Smooth muscle cell (in vitro differentiated cells): ENCODE measurements around the gene NACC2. TPM values are rescaled to one million over a fixed set of nuclear protein-coding genes. Genes with fewer than 3 reads are reported as not detected.

Experiments used
- DNase-seq: peaks from one replicate; lab custom pipeline; 2025; ENCODE audit not compliant: unreplicated experiment; lab: John Stamatoyannopoulos, UW
- H2AFZ ChIP-seq: fragments of 200-600 bp; sonication (generic); 2 replicates; pipeline ENCODE4 v1.6.0; 2016; ENCODE audit warnings: antibody characterized with exemption, low read depth, mild to moderate bottlenecking
- H3F3A ChIP-seq: fragments of 200-600 bp; sonication (generic); 2 replicates; pipeline ENCODE4 v1.6.0; 2017; ENCODE audit warnings: antibody characterized with exemption, low read depth
- H3K27ac ChIP-seq: fragments of 200-600 bp; sonication (generic); 2 replicates; pipeline ENCODE4 v1.5.1; 2016; ENCODE audit warnings: low read depth, mild to moderate bottlenecking
- H3K27me3 ChIP-seq: fragments of 200-600 bp; sonication (generic); 2 replicates; pipeline ENCODE4 v1.6.1; 2016; ENCODE audit warnings: low read depth, mild to moderate bottlenecking
- H3K36me3 ChIP-seq: fragments of 200-600 bp; sonication (generic); 2 replicates; pipeline ENCODE4 v1.5.1; 2016; ENCODE audit warnings: low read depth
- H3K4me1 ChIP-seq: fragments of 200-600 bp; sonication (generic); 2 replicates; pipeline ENCODE4 v1.5.1; 2016; ENCODE audit warnings: low read depth
- H3K4me2 ChIP-seq: fragments of 200-600 bp; sonication (generic); 2 replicates; pipeline ENCODE4 v1.6.0; 2016; ENCODE audit warnings: mild to moderate bottlenecking
- H3K4me3 ChIP-seq: fragments of 200-600 bp; sonication (generic); 2 replicates; pipeline ENCODE4 v1.5.1; 2016; ENCODE audit warnings: mild to moderate bottlenecking
- H3K79me2 ChIP-seq: fragments of 200-600 bp; sonication (generic); 2 replicates; pipeline ENCODE4 v1.6.0; 2016; ENCODE audit warnings: low read depth, mild to moderate bottlenecking
- H3K9ac ChIP-seq: fragments of 200-600 bp; sonication (generic); 2 replicates; pipeline ENCODE4 v1.6.0; 2016; ENCODE audit warnings: low read depth
- H3K9me3 ChIP-seq: fragments of 200-600 bp; sonication (generic); replicated peaks from 2 replicates; pipeline ENCODE4 v1.5.1; 2016; ENCODE audit warnings: low read depth
- H4K20me1 ChIP-seq: fragments of 200-600 bp; sonication (generic); 2 replicates; pipeline ENCODE4 v1.6.0; 2016; ENCODE audit warnings: low read depth
- CTCF ChIP-seq: fragments of 200-600 bp; sonication (generic); IDR thresholded peaks from 2 replicates; pipeline ENCODE4 v1.5.1; 2017; ENCODE audit warnings: borderline replicate concordance, mild to moderate bottlenecking, antibody characterized with exemption; ENCODE audit not compliant: insufficient read depth, poor library complexity, severe bottlenecking
- WGBS: methylation state at CpG from one replicate; pipeline ENCODE4 v1.1.7; 2016; ENCODE audit warnings: low lambda C conversion rate; 5-methylcytosine and 5-hydroxymethylcytosine counted together
- polyA plus RNA-seq: library from polyadenylated mRNA; unstranded; fragments of >200 nt; fragmentation: Nextera tagmentation; extraction: Ambion mirVana; gene quantifications from 2 replicates; pipeline ENCODE4 v1.2.1, GENCODE V29; 2016
- total RNA-seq: library from RNA; depleted of rRNA; stranded (reverse); fragments of >200 nt; gene quantifications from 2 replicates; pipeline ENCODE4 v1.2.3, GENCODE V29; 2014

Gene NACC2
- total and polyA plus RNA-seq, 2 experiments from 2014 or later, result 6.7 to 8.8 TPM

- H4K20me1 ChIP-seq, result peaks cover 96% of the 10 kb centered on the region
- peaks cover 65% of the 10 kb centered on the region for H3K79me2 ChIP-seq
- WGBS, result 77% methylated on average over 25 of the region's 25 CpGs
These were observed 73.8 kb downstream of the NACC2 start for GRCh38 chr9:136021171-136021871.

DNA sequence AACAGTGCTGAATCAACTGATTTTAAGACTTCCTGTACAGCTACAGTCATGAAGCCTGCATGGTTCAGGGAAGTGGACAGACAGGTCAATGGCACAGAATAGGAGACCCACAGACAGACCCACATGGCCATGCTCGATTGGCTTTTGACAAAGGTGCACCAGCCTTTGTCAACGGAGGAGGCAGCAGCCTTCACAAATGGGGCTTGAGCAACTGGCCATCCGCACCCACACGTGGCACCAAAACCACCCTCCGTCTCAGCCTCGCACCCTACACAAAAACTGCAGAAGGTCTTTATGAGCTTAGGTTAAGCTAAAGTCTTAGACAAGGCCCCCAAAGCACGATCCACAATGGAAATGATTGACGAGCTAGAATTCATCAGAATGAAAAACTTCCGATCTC lies 74.4 kb downstream of the NACC2 start:
- TF ChIP-seq CTCF, result no peak
- WGBS, result 88% methylated on average over 9 of the region's 9 CpGs
- peaks cover 96% of the 10 kb centered on the region for H4K20me1 ChIP-seq

More at GRCh38 chr9:136021171-136021871, 73.8 kb downstream of the NACC2 start:
- no peak for TF ChIP-seq CTCF
- Histone ChIP-seq H2AFZ (no peak overlapping the region), H3K4me3 (no peak overlapping the region), H3K27ac (no peak overlapping the region), H3K4me2 (no peak overlapping the region), H3K9ac (no peak overlapping the region), H3F3A (no peaks in the 10 kb centered on the region), H3K4me1 (no peaks in the 10 kb centered on the region), H3K27me3 (no peaks in the 10 kb centered on the region), H3K9me3 (no peaks in the 10 kb centered on the region), H3K36me3 (no peaks in the 10 kb centered on the region)
- DNase-seq, result no peak

GRCh38 chr9:136020206-136020605 lies 74.9 kb downstream of the NACC2 start:
- H3K4me1 ChIP-seq, result no peaks in the 10 kb centered on the region
- peaks cover 96% of the 10 kb centered on the region for H4K20me1 ChIP-seq
- no peak overlapping the region for H3K27ac ChIP-seq
- H3K36me3 ChIP-seq, result no peaks in the 10 kb centered on the region
- 91% methylated on average over 16 of the region's 16 CpGs for WGBS
- H3K9ac ChIP-seq, result no peak overlapping the region
- no peak overlapping the region for H2AFZ ChIP-seq
- no peak overlapping the region for H3K4me3 ChIP-seq
- no peaks in the 10 kb centered on the region for H3K27me3 ChIP-seq
- no peaks in the 10 kb centered on the region for H3F3A ChIP-seq
- no peak overlapping the region for H3K4me2 ChIP-seq
- no peak for DNase-seq
- no peaks in the 10 kb centered on the region for H3K9me3 ChIP-seq
- H3K79me2 ChIP-seq, result peaks cover 61% of the 10 kb centered on the region
- no peak for TF ChIP-seq CTCF

More for the DNA sequence above, 74.4 kb downstream of the NACC2 start:
- peaks cover 65% of the 10 kb centered on the region for H3K79me2 ChIP-seq
- no peak overlapping the region for H2AFZ ChIP-seq
- H3F3A ChIP-seq, result no peaks in the 10 kb centered on the region
- H3K4me1 ChIP-seq, result no peaks in the 10 kb centered on the region
- no peak for DNase-seq
- no peak overlapping the region for H3K4me2 ChIP-seq
- no peak overlapping the region for H3K4me3 ChIP-seq
- H3K36me3 ChIP-seq, result no peaks in the 10 kb centered on the region
- H3K9me3 ChIP-seq, result no peaks in the 10 kb centered on the region
- H3K27me3 ChIP-seq, result no peaks in the 10 kb centered on the region
- H3K9ac ChIP-seq, result no peak overlapping the region
- no peak overlapping the region for H3K27ac ChIP-seq

- Histone ChIP-seq H3K9ac (no peak overlapping the region), H2AFZ (no peak overlapping the region), H3K9me3 (no peaks in the 10 kb centered on the region), H3F3A (no peaks in the 10 kb centered on the region), H4K20me1 (peaks cover 96% of the 10 kb centered on the region), H3K79me2 (peaks cover 59% of the 10 kb centered on the region), H3K4me2 (no peak overlapping the region), H3K36me3 (no peaks in the 10 kb centered on the region), H3K4me1 (no peaks in the 10 kb centered on the region), H3K27ac (no peak overlapping the region), H3K27me3 (no peaks in the 10 kb centered on the region), H3K4me3 (no peak overlapping the region)
- TF ChIP-seq CTCF, result no peak
- DNase-seq, result no peak
- 99% methylated on average over 19 of the region's 19 CpGs for WGBS
These were observed 75.4 kb downstream of the NACC2 start for GRCh38 chr9:136019681-136020060.
